Smooth muscle cell (in vitro differentiated cells): Measurements from ENCODE around the gene ZNF512B. TPM values are rescaled to one million over a fixed set of nuclear protein-coding genes. Genes with fewer than 3 reads are reported as not detected.
A peak's percentile ranks its signal among the peaks of the same experiment; 100 is the strongest.

Experiments used
- DNase-seq: peaks from one replicate; lab custom pipeline; 2025; ENCODE audit not compliant: unreplicated experiment; lab: John Stamatoyannopoulos, UW
- H2AFZ ChIP-seq: fragments of 200-600 bp; sonication (generic); 2 replicates; pipeline ENCODE4 v1.6.0; 2016; ENCODE audit warnings: antibody characterized with exemption, low read depth, mild to moderate bottlenecking
- H3F3A ChIP-seq: fragments of 200-600 bp; sonication (generic); 2 replicates; pipeline ENCODE4 v1.6.0; 2017; ENCODE audit warnings: antibody characterized with exemption, low read depth
- H3K27ac ChIP-seq: fragments of 200-600 bp; sonication (generic); 2 replicates; pipeline ENCODE4 v1.5.1; 2016; ENCODE audit warnings: low read depth, mild to moderate bottlenecking
- H3K27me3 ChIP-seq: fragments of 200-600 bp; sonication (generic); 2 replicates; pipeline ENCODE4 v1.6.1; 2016; ENCODE audit warnings: low read depth, mild to moderate bottlenecking
- H3K36me3 ChIP-seq: fragments of 200-600 bp; sonication (generic); 2 replicates; pipeline ENCODE4 v1.5.1; 2016; ENCODE audit warnings: low read depth
- H3K4me1 ChIP-seq: fragments of 200-600 bp; sonication (generic); 2 replicates; pipeline ENCODE4 v1.5.1; 2016; ENCODE audit warnings: low read depth
- H3K4me2 ChIP-seq: fragments of 200-600 bp; sonication (generic); 2 replicates; pipeline ENCODE4 v1.6.0; 2016; ENCODE audit warnings: mild to moderate bottlenecking
- H3K4me3 ChIP-seq: fragments of 200-600 bp; sonication (generic); 2 replicates; pipeline ENCODE4 v1.5.1; 2016; ENCODE audit warnings: mild to moderate bottlenecking
- H3K79me2 ChIP-seq: fragments of 200-600 bp; sonication (generic); 2 replicates; pipeline ENCODE4 v1.6.0; 2016; ENCODE audit warnings: low read depth, mild to moderate bottlenecking
- H3K9ac ChIP-seq: fragments of 200-600 bp; sonication (generic); 2 replicates; pipeline ENCODE4 v1.6.0; 2016; ENCODE audit warnings: low read depth
- H3K9me3 ChIP-seq: fragments of 200-600 bp; sonication (generic); replicated peaks from 2 replicates; pipeline ENCODE4 v1.5.1; 2016; ENCODE audit warnings: low read depth
- H4K20me1 ChIP-seq: fragments of 200-600 bp; sonication (generic); 2 replicates; pipeline ENCODE4 v1.6.0; 2016; ENCODE audit warnings: low read depth
- CTCF ChIP-seq: fragments of 200-600 bp; sonication (generic); IDR thresholded peaks from 2 replicates; pipeline ENCODE4 v1.5.1; 2017; ENCODE audit warnings: borderline replicate concordance, mild to moderate bottlenecking, antibody characterized with exemption; ENCODE audit not compliant: insufficient read depth, poor library complexity, severe bottlenecking
- WGBS: methylation state at CpG from one replicate; pipeline ENCODE4 v1.1.7; 2016; ENCODE audit warnings: low lambda C conversion rate; 5-methylcytosine and 5-hydroxymethylcytosine counted together
- polyA plus RNA-seq: library from polyadenylated mRNA; unstranded; fragments of >200 nt; fragmentation: Nextera tagmentation; extraction: Ambion mirVana; gene quantifications from 2 replicates; pipeline ENCODE4 v1.2.1, GENCODE V29; 2016
- total RNA-seq: library from RNA; depleted of rRNA; stranded (reverse); fragments of >200 nt; gene quantifications from 2 replicates; pipeline ENCODE4 v1.2.3, GENCODE V29; 2014

The ZNF512B gene
- total and polyA plus RNA-seq, 2 experiments from 2014 or later = 4.6 to 5.6 TPM

GRCh38 chr20:63979557-63980316 lies 10.0 kb upstream of the ZNF512B start, which contains the start of gene SAMD10:
Gene SAMD10, minus strand, starts transcription at chr20:63979642. Its CDS starts 175 bp downstream, at chr20:63979467.
- Histone ChIP-seq H3K4me3 (peak within 1 kb of the TSS; percentile 97), H3K4me1 (peaks cover 16% of the 10 kb centered on the region), H3K9me3 (no peaks in the 10 kb centered on the region), H3K36me3 (no peaks in the 10 kb centered on the region), H4K20me1 (peaks cover 6% of the 10 kb centered on the region), H3K27me3 (no peaks in the 10 kb centered on the region), H3K4me2 (peak within 1 kb of the TSS; percentile 96), H3K27ac (peak within 1 kb of the TSS; percentile 82), H3K79me2 (peaks cover 17% of the 10 kb centered on the region), H3F3A (no peaks in the 10 kb centered on the region), H3K9ac (peak within 1 kb of the TSS; percentile 90), H2AFZ (peak within 1 kb of the TSS; percentile 65)
- peak; percentile 22 for DNase-seq
- no peak for TF ChIP-seq CTCF
- WGBS = 16% methylated on average over 14 of the region's 52 CpGs

DNA sequence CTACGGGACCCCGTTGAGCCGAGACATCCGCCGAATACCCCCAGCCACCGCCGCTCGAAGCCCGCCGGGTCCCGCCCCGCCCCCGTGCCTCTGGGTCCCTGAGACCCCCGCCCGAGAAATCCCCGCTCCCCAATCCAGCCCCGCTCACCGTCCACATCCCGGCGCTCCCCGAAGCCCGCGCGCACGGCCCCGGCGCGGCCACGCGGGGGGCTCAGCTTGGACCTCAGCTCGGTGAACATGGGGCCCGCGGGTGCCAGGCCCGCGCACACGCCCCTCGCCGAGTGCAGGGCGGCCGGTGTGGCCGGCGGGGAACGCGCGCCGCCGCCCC lies 9.5 kb upstream of the ZNF512B start:
- Histone ChIP-seq H3K36me3 (no peaks in the 10 kb centered on the region), H2AFZ (peak overlapping the region; percentile 65), H4K20me1 (peaks cover 6% of the 10 kb centered on the region), H3K9ac (peak overlapping the region; percentile 22), H3K79me2 (peaks cover 17% of the 10 kb centered on the region), H3K4me2 (peak overlapping the region; percentile 96), H3K4me3 (peak overlapping the region; percentile 62), H3K4me1 (peaks cover 16% of the 10 kb centered on the region), H3F3A (no peaks in the 10 kb centered on the region), H3K9me3 (no peaks in the 10 kb centered on the region), H3K27me3 (no peaks in the 10 kb centered on the region), H3K27ac (no peak overlapping the region)
- no peak for DNase-seq
- WGBS = 0% methylated on average over 9 of the region's 47 CpGs
- no peak for TF ChIP-seq CTCF

DNA sequence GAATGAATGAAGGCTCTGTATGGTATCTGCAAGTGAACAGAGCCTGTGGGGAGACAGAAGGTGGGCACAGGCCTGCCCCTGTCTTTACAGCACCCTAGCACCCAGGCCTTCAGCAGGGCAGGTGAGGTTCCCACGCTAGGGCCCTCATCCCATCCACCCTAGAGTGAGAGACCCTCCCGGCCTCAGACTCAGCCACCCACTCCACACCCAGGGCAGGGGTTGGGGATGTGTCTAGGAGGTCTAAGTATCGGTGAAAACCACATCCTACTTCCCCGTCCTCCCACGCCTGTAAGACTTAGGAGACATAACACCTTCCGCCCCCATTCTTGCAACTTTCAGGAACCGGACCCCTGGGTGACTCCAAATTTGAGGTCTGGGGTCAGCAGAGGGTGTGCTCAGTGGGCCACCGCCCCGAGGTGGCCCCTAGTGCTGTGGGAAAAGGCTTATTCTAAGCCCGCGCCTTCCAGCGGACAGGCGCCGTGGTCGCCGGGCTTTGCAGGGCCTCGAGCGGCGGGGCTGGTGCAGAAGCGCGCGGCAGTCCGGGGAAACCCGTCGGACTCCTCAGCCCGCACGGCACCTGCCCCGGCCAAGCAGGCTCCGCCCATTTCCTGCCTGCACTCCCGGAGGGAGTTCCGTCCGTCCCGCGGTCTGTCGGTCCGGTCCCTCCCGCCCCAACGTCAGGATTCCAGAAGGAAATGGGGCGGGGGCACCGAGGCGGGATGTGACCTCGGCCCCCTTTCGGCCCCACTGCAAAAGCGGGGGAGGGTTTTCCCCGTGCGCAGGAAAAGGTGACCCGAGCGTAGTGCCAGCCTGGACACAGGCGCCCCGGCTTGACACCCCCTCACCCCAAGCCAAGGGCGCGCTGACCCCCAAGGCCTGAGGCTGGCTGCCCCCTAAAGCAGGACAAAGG lies 8.8 kb upstream of the ZNF512B start:
- TF ChIP-seq CTCF = no peak
- 10% methylated on average over 48 of the region's 52 CpGs for WGBS
- Histone ChIP-seq H3K4me3 (peak overlapping the region; percentile 62), H3F3A (no peaks in the 10 kb centered on the region), H3K9ac (peak overlapping the region; percentile 22), H3K27ac (no peak overlapping the region), H2AFZ (peak overlapping the region; percentile 65), H3K4me1 (peaks cover 16% of the 10 kb centered on the region), H3K36me3 (no peaks in the 10 kb centered on the region), H3K79me2 (peaks cover 17% of the 10 kb centered on the region), H4K20me1 (no peaks in the 10 kb centered on the region), H3K27me3 (no peaks in the 10 kb centered on the region), H3K9me3 (no peaks in the 10 kb centered on the region), H3K4me2 (peak overlapping the region; percentile 96)
- no peak for DNase-seq
